Activated CD8-positive, alpha-beta T cell treated with anti-CD3 and anti-CD28 coated beads, Interleukin-2, amount 10 ng/mL, durations not matched to agents 7 days and 5 days (primary cell): Measurements from ENCODE around the gene NOP14. TPM values are rescaled to one million over a fixed set of nuclear protein-coding genes. Genes with fewer than 3 reads are reported as not detected.

Experiments
- ATAC-seq: fragments of 150-1000 bp; cut with Tn5 transposase; one replicate; pipeline ENCODE4 v1.10.0; 2021; ENCODE audit warnings: moderate library complexity
- CTCF ChIA-PET: fragments of 350-600 bp; sonication (Branson Sonifier 250); formaldehyde crosslinking; loops from one replicate; lab custom pipeline; 2021; ENCODE audit warnings: antibody characterized with exemption; lab: Charles Lee
- POLR2A ChIA-PET: fragments of 350-600 bp; sonication (Branson Sonifier 250); formaldehyde crosslinking; loops from one replicate; lab custom pipeline; 2021; ENCODE audit warnings: antibody characterized with exemption; lab: Charles Lee
- DNase-seq: peaks from one replicate; pipeline ENCODE4 v3.0.0-alpha.2; 2020
- H3K27ac Mint-ChIP-seq: one replicate; pipeline ENCODE4 v1.8.0; 2021; ENCODE audit warnings: mild to moderate bottlenecking, mixed read lengths
- H3K27me3 Mint-ChIP-seq: one replicate; pipeline ENCODE4 v1.8.0; 2021; ENCODE audit warnings: low read depth, mixed read lengths
- H3K36me3 Mint-ChIP-seq: one replicate; pipeline ENCODE4 v1.8.0; 2021; ENCODE audit warnings: low read depth, mixed read lengths
- H3K4me1 Mint-ChIP-seq: one replicate; pipeline ENCODE4 v1.8.0; 2021; ENCODE audit warnings: low read depth, mixed read lengths
- H3K4me3 Mint-ChIP-seq: one replicate; pipeline ENCODE4 v1.8.0; 2021; ENCODE audit warnings: mild to moderate bottlenecking, mixed read lengths
- H3K9me3 Mint-ChIP-seq: one replicate; pipeline ENCODE4 v1.8.0; 2022; ENCODE audit warnings: mixed read lengths; ENCODE audit not compliant: insufficient read depth
- total RNA-seq, 2 experiments: library from RNA; stranded (reverse); gene quantifications; one replicate each; pipeline ENCODE4 v1.2.3, GENCODE V29; 2021

The NOP14 gene
- total RNA-seq, 2 experiments from 2014 or later, result 47.6 to 52.3 TPM

DNA sequence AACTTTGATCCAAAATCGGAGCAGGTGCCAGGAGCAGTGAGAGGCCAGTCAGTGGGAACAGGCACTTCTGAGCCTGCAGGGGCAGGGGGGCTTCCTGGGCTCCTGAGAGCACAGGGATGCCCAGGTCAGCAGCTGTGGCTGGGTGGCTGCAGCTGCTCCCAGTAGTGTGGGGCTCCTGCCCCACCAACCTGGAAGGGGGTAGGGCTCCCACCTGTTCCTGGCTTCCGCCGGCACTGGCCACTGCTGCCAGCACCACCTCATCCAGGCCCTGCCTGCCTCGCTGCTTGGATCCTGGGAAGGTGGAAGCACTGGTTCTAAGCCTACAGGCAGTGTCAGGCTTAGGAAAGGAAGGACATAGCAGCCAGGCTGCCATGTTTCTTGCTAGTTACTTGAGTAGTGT is 18.8 kb upstream of the NOP14 start:
- POLR2A ChIA-PET, result no interaction called here
- Mint-ChIP-seq H3K4me3 (no peak overlapping the region), H3K9me3 (no peaks in the 10 kb centered on the region), H3K27me3 (peaks cover 14% of the 10 kb centered on the region), H3K36me3 (no peaks in the 10 kb centered on the region), H3K27ac (no peak overlapping the region), H3K4me1 (no peaks in the 10 kb centered on the region)
- CTCF ChIA-PET, result no interaction called here
- no peak for DNase-seq
- ATAC-seq, result no peak

DNA sequence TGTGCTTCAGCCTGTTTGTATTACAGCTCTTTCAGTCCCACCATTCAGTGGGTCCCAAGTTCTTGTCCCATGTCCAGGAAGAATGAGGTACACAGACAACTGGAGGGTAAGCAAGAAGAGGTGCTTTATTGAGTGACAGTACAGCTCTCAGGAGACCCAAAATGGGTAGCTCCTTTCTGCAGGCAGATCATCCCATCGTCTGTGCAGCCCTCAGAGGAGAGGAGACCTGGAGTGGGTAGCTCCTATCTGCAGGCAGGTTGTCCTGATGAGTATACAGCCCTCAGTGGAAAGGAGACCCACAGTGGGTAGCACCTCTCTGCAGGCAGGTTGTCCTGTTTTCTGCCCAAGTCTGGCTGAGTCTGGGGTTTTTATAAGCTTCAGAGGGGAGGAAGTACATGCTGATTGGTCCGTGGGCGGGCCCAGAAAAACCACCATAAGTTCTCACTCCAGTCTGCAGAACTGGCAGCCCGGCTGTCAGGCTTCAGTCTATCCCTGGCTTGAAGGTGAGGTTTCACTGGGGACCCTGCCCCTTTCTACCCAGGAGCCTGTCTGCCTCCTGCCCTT is 18.1 kb upstream of the NOP14 start:
- Mint-ChIP-seq H3K4me1 (no peaks in the 10 kb centered on the region), H3K36me3 (no peaks in the 10 kb centered on the region), H3K27me3 (peaks cover 14% of the 10 kb centered on the region), H3K9me3 (no peaks in the 10 kb centered on the region), H3K27ac (no peak overlapping the region), H3K4me3 (no peak overlapping the region)
- ATAC-seq, result no peak
- POLR2A ChIA-PET, result no interaction called here
- no peak for DNase-seq
- CTCF ChIA-PET, result interaction anchor here (3.8 kb wide), 1 partner anchor 56 kb away, joined by 25 read pairs; no protein-coding TSS in a partner anchor

DNA sequence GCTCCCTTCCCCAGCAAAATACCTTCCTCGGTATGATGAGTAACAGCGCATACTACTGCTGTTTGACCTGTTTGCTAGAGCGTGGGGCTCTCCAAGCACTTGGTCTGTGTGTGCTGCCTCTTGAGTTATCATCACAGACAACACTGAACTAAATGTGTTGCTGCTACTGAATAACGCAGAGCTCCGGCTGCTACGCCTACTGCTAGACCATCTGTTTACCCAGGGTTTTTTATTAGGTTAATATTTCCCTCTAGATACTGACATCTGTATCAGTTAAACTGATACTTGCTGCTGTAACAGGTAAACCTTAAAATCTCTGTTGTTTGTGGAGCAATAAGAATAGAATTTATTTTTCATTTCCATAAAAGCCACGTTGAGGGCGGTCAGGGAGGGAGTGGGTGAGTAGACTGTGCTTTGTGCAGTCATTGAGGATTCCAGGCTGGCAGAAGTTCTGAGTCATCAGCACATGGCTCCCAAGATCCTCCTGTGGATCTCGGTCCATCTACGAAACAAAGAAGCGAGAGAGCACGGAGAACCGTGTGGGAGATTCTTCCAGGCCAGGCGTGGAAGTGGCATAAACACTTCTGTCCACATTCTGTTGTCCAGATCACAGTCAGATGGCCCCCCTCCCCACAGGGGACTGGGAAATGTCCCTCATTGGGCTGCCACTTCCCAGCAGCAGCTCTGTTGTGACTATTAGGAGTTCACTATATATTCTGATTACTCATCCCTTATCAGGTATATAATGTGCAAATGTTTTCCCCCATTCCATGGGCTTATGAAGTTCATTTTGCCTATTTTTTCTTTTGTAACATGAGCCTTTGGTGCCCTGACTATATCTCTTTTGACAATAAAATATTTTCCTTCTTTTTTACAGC is 14.2 kb upstream of the NOP14 start:
- Mint-ChIP-seq H3K27me3 (peaks cover 15% of the 10 kb centered on the region), H3K36me3 (no peaks in the 10 kb centered on the region), H3K4me3 (no peak overlapping the region), H3K9me3 (no peaks in the 10 kb centered on the region), H3K27ac (no peak overlapping the region), H3K4me1 (peaks cover 2% of the 10 kb centered on the region)
- DNase-seq, result no peak
- ChIA-PET CTCF (interaction anchor here (0.7 to 5.2 kb wide), 20 partner anchors 9 to 320 kb away, joined by 3 to 41 read pairs (median 5); partner anchors contain the start of genes GRK4 and NOP14), POLR2A (no interaction called here)
- ATAC-seq, result no peak

DNA sequence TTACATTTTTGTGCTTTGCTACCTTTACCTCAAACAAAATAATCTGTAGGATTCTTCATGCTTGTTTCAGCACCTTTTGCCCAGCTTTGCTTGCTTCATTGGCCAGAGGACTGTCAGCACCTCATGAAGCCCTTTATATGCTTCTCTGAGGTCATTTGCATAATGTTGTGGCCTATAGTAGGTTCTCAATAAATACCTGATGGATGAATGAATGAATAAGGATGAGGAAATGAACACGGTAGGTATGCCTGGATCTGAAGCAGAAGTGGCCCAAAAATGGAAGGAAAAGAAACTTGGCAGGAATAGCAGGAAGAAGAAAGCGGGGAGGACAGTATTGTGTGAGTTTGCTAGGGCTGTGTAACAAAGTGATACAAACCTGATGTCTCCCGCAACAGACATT is 8.1 kb upstream of the NOP14 start:
- no peaks in the 10 kb centered on the region for H3K36me3 Mint-ChIP-seq
- no peak overlapping the region for H3K27ac Mint-ChIP-seq
- no peaks in the 10 kb centered on the region for H3K9me3 Mint-ChIP-seq
- ATAC-seq, result no peak
- peaks cover 2% of the 10 kb centered on the region for H3K4me1 Mint-ChIP-seq
- H3K4me3 Mint-ChIP-seq, result no peak overlapping the region
- no peak for DNase-seq
- ChIA-PET POLR2A (interaction anchor here (0.5 kb wide), 1 partner anchor 16 kb away, joined by 3 read pairs; no protein-coding TSS in a partner anchor), CTCF (no interaction called here)
- H3K27me3 Mint-ChIP-seq, result peaks cover 11% of the 10 kb centered on the region

DNA sequence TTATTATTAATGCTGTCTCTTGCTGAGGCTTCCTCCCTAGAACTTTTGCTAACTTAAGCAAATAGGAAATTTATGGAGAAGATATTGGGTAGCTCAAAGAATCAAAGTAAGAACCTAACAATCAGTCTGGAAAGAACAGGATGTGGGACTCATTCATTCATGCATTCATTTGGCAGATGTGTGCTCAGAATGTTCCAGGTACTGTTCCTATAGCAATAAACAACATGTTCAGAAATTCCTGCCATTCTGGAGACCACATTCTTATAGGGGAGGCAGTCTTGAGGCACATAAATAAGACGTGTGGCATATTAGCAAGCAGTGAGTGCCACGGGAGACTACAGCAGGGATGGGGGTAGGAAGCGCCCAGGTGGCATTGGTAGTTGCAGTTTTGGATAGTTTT is 5.2 kb upstream of the NOP14 start:
- H3K4me3 Mint-ChIP-seq, result no peak overlapping the region
- DNase-seq, result no peak
- H3K4me1 Mint-ChIP-seq, result peaks cover 11% of the 10 kb centered on the region
- H3K27me3 Mint-ChIP-seq, result no peaks in the 10 kb centered on the region
- no peaks in the 10 kb centered on the region for H3K36me3 Mint-ChIP-seq
- no peak overlapping the region for H3K27ac Mint-ChIP-seq
- ATAC-seq, result no peak
- no peaks in the 10 kb centered on the region for H3K9me3 Mint-ChIP-seq
- POLR2A ChIA-PET, result no interaction called here
- CTCF ChIA-PET, result interaction anchor here (2.2 kb wide), 1 partner anchor 10 kb away, joined by 9 read pairs; no protein-coding TSS in a partner anchor

DNA sequence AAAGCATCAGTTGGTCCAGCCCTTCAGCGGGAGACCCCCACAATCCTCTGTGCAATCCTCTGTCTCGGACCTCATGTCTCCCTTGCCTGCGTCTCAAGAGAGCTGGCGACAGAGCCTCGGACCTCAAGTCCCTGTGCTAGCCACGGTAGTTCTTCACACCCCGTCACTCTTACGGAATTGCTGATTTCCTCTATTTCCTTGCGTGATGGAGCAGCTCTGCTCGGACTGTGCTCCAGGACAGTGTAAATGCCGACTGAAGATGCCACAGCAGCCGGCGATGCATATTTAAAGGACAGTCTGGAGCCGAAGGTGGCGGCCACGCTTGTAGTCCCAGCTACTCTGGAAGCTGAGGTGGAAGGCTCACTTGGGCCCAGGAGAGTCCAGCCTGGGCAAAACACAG is 2.1 kb upstream of the NOP14 start:
- ATAC-seq (no peak), DNase-seq (no peak)
- Mint-ChIP-seq H3K27ac (no peak overlapping the region), H3K9me3 (no peaks in the 10 kb centered on the region), H3K4me1 (peaks cover 23% of the 10 kb centered on the region), H3K27me3 (no peaks in the 10 kb centered on the region), H3K4me3 (no peak overlapping the region), H3K36me3 (peaks cover 5% of the 10 kb centered on the region)
- ChIA-PET CTCF (interaction anchor here (0.7 to 4.6 kb wide), 4 partner anchors 11 to 73 kb away, joined by 3 to 41 read pairs (median 8); no protein-coding TSS in a partner anchor), POLR2A (interaction anchor here (1.3 kb wide), 1 partner anchor 496 kb away, joined by 3 read pairs; the partner anchor contains the start of gene RNF4)

DNA sequence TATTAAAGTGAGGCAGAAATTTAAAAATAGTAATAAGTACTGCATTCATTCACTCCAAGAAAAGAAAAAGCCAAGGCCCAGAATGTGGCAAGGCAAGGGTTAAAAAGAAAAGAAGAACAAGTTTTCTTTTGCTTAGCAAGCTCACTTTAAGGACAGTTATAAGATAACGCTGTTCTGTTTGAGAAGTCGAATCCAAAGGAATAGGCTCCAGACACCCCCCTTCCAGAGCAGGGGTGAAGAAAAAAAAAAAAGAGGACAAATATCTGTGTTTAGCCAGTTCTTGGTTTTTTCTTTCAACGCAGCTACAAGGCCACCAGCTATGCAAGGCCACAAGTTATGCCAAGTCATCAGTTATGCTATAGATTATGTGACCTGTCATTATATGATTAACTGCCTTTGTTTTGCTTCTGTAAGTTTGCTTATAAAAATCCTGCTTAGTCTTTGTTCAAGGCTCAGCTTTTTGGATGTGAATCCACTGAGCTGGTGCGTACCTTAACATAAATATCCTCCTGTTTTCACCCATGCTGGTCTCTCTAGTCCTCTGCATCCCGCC is 1.6 kb upstream of the NOP14 start:
- CTCF ChIA-PET, result interaction anchor here (0.7 to 4.6 kb wide), 3 partner anchors 12 to 73 kb away, joined by 3 to 41 read pairs (median 12); no protein-coding TSS in a partner anchor
- H3K4me1 Mint-ChIP-seq, result peaks cover 26% of the 10 kb centered on the region
- DNase-seq (no peak), ATAC-seq (no peak)
- no peaks in the 10 kb centered on the region for H3K9me3 Mint-ChIP-seq
- peaks cover 5% of the 10 kb centered on the region for H3K36me3 Mint-ChIP-seq
- no peak overlapping the region for H3K27ac Mint-ChIP-seq
- H3K4me3 Mint-ChIP-seq, result peak overlapping the region; percentile 74
- H3K27me3 Mint-ChIP-seq, result no peaks in the 10 kb centered on the region
- POLR2A ChIA-PET, result no interaction called here

DNA sequence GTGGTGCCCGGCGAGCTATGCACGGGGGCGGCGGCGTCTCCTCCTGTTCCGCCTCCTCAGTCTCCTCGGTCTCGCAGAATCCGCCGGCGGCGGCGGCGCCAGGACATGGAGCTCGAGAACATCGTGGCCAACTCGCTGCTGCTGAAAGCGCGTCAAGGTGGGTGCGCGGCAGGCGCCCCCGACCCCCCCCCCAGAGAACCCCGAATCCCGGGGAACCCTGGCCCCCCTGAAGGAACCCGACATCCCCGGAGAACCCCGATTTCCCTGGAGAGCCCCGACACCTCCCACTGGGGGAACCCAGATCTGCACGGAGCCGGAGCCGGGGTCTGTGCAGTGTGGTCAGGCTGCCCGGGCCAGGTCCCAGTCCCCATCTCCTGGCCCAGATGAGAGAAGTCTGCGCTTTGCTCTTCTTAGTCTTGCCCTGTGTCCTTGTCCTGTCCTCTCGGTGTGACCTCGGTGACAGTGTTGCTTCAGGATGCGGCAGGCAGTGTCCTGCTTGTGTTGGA is 813 bp upstream of the NOP14 start:
- Mint-ChIP-seq H3K27me3 (no peaks in the 10 kb centered on the region), H3K9me3 (no peaks in the 10 kb centered on the region), H3K4me3 (peak overlapping the region; percentile 74), H3K27ac (peak overlapping the region; percentile 74), H3K36me3 (peaks cover 9% of the 10 kb centered on the region), H3K4me1 (peaks cover 32% of the 10 kb centered on the region)
- POLR2A ChIA-PET, result interaction anchor here (0.5 to 3.0 kb wide), 9 partner anchors 10 to 1381 kb away, joined by 3 to 18 read pairs (median 3); partner anchors contain the start of genes HTT, HTT-AS and TNIP2
- DNase-seq (peak; percentile 61), ATAC-seq (peak; percentile 25)
- CTCF ChIA-PET, result interaction anchor here (0.8 to 4.6 kb wide), 5 partner anchors 10 to 201 kb away, joined by 3 to 41 read pairs (median 17); no protein-coding TSS in a partner anchor

DNA sequence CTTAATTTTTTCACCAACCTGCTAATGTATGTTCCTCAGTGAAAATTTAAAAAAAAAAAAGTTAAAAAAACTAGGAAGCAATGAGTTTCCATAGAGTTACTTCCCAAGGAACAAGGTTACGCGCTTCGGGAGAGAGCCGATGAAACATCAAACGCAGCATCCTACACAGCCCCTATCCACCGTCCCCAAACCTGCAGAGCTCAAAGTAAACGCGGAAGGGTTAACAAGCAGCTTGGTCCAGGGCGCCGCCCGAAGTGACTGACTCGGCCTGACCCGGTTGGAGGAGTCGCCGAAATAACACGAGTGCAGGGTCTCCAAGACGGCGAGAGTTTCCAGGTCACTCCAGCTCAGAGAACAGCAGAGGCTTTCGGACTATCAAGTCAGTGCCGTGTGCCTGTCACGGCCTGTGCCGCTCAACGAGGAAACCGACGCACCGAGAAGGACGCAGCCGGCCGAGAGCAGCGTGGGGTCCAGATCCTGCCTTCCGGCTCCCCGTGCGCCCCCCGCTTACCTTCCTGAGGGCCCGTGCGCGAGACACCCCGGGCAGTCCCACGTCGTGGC is 512 bp downstream of the NOP14 start:
- ChIA-PET CTCF (interaction anchor here (0.9 to 4.6 kb wide), 9 partner anchors 9 to 200 kb away, joined by 3 to 41 read pairs (median 6); no protein-coding TSS in a partner anchor), POLR2A (interaction anchor here (0.5 to 3.0 kb wide), 7 partner anchors 11 to 392 kb away, joined by 3 to 18 read pairs (median 4); partner anchors contain the start of genes HTT and HTT-AS)
- Mint-ChIP-seq H3K36me3 (peaks cover 23% of the 10 kb centered on the region), H3K4me1 (peaks cover 44% of the 10 kb centered on the region), H3K27ac (peak overlapping the region; percentile 95), H3K9me3 (no peaks in the 10 kb centered on the region), H3K4me3 (peak overlapping the region; percentile 74), H3K27me3 (no peaks in the 10 kb centered on the region)
- ATAC-seq (peak; percentile 29), DNase-seq (no peak)

DNA sequence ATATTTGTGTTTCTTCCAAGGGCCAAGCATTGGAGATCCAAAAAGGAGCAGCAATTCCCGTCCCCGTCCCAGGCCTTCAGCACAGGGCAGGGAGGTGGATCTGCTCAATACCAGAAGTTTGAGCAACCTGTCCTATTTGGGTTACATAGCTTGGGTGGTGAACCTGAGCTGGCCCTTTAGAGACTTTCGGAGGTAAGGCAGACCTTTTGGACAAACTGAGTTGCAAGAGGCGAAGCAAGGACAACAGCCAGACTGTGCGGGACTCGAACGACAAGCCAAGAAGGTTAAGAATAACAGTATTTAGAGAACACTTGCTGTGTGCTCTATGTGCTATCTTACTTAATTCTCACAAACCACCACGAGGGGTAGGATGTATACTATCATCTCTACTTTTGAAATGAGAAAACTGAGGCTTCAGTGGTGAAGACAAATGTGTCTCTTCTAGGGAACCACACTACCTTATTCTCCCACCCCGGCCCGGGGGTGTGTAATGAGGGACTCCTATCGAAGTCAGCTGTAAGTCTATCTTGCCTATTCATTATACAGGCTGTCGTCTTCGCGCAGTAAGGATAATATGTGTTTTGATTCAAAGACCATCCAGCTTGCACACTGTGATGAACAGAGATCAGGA is 1.3 kb downstream of the NOP14 start:
- peaks cover 47% of the 10 kb centered on the region for H3K4me1 Mint-ChIP-seq
- peak overlapping the region; percentile 74 for H3K4me3 Mint-ChIP-seq
- CTCF ChIA-PET, result interaction anchor here (0.9 to 3.2 kb wide), 9 partner anchors 8 to 199 kb away, joined by 3 to 22 read pairs (median 5); no protein-coding TSS in a partner anchor

More for the DNA sequence above, 1.3 kb downstream of the NOP14 start:
- Mint-ChIP-seq H3K27ac (peak overlapping the region; percentile 66), H3K9me3 (no peaks in the 10 kb centered on the region), H3K27me3 (no peaks in the 10 kb centered on the region), H3K36me3 (peaks cover 30% of the 10 kb centered on the region)
- POLR2A ChIA-PET, result interaction anchor here (0.8 to 3.0 kb wide), 2 partner anchors 10 to 26 kb away, joined by 3 to 18 read pairs; no protein-coding TSS in a partner anchor
- peak; percentile 67 for DNase-seq
- peak; percentile 45 for ATAC-seq
